Occipital lobe (tissue), 3 donors: ENCODE measurements around the gene CHCHD3. TPM values are rescaled to one million over a fixed set of nuclear protein-coding genes. Genes with fewer than 3 reads are reported as not detected.

Experiments used
- DNase-seq: peaks from one replicate; lab custom pipeline; 2025; lab: John Stamatoyannopoulos, UW
- small RNA-seq: library from RNA; depleted of rRNA; stranded (forward); fragments of <200 nt; gene quantifications from one replicate; pipeline ENCODE3, GENCODE V24; 2014
- total RNA-seq: library from RNA; depleted of rRNA; stranded (reverse); fragments of >200 nt; gene quantifications from one replicate; pipeline ENCODE4 v1.2.3, GENCODE V29; 2014

The CHCHD3 gene
- total RNA-seq, 1 donor from 2014 or later, result 55.1 TPM

DNA sequence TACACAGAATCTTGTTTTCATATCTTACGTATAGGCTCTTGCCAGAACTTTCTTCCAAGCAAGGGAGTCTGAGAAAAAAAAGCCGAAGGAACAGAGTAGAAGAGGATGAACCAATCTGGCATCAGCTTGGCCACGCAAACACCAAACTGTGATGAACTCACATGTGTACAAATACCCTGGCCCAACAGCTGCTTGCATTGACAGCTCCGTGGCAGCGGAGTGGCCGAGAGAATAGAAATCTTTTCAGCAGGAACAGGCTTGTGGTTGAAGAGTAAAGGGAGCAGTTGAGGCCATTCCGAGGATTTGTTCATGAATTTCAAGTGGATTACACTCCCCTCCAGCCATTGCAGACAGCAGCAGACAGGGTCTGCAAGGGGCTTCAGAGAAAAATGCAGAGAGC, 331.8 kb downstream of the CHCHD3 start:
- peak; percentile 50 for DNase-seq

- DNase-seq, result no peak
Observed at GRCh38 chr7:132745510-132745909, 336.4 kb downstream of the CHCHD3 start.

DNA sequence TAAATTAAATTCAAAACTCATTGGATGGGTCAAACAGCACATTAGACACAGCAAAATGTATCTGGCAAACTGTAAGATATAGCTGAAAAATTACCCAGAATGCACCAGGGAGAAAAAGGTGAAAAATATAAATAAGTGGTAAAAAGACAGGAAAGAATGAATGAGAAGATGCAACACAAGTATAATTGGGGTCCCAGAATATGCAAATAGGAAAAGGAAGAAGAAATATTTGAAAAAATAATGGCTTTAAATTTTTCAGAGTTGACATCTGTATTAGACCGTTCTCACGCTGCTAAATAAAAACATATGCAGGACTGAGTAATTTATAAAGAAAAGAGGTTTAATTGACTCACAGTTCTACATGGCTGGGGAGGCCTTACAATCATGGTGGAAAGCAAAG, 337.9 kb downstream of the CHCHD3 start:
- no peak for DNase-seq

DNA sequence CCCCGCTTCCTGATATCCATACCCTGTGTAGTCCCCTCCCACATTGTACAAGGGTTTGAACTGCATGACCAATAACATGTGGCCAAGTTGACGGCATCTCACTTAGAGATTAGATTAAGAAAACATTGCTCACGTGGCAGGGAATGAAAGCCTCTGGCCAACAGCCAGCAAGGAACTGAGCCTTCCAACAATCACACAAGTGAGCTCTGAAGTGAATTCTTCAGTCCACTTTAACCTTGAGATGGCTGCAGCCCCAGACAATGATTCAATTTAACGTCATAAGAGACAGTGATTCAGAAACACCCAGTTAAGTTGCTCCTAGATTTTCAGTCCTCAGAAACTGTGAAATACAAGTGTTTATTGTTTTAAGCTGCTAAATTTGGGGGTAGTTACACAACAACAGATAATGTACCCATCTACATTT, 339.7 kb downstream of the CHCHD3 start:
- no peak for DNase-seq

DNA sequence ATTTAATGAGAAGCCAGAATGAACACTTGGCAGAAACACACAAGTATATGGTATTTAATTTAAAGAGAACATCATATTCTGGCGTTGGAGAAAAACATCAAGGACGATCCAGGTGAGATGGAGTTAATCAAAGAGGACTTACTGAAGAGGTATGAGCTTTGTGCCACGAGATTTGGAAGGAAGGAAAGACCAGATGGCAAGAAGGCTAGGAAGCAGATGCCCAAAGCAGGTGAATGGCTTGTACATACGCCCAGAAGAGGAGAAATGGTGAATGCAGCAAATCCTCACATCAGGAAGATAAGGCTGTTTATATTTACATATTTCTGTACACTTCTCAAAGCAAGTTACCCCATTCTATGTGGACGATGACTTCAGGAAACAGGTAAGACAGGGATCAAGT, 341.7 kb downstream of the CHCHD3 start:
- DNase-seq, result no peak

DNA sequence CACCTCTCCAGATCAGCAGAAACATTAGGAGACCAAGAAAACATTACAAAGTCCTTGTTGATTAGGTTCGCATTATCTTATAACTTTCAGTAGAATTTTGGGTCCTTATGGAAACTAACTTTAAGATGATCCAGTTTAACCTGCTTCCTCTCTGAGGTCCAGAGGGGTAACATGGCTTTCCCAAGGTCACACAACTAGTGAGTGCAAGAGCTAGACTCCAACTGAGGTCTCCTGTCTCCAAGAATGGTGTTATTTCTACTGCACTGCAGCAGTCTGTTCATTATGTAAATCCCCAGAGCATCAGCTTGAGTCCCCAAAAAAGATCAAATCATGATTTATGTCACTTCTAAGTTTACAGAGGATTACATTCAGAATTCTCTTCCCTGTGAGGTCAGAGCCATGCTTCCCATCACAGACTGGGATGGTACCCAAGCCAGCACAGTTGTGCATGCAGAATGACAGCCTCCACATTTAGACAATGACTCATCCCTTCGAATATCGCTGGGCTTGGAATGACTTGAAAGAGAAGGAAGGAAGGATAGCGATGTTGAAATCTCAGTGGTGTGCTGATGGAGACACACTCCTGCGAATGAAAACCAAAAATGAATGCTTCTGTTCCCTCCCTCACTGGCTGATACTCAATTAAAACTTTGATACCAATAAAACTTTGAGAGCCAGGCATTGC, 342.5 kb downstream of the CHCHD3 start:
- peak; percentile 72 for DNase-seq

DNA sequence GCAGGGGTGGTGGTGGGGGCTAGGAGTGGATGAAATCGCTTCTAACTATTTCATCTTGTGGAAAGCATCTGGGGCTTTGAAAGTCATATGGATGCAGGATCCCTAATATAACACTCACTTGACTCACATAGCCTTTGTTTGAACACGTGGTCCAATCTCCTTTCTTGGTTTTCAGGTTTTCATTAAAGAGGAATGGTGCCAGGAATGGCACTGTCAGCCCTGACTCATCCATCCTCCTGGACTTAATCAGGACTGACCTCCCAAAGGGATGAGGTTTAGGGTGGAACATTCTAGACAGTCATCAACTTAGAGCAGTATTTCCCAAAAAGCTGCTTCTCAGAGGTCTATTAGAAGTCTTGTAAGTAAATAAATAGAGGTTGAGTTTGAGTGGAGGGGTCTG, 343.6 kb downstream of the CHCHD3 start:
- DNase-seq, result no peak

DNA sequence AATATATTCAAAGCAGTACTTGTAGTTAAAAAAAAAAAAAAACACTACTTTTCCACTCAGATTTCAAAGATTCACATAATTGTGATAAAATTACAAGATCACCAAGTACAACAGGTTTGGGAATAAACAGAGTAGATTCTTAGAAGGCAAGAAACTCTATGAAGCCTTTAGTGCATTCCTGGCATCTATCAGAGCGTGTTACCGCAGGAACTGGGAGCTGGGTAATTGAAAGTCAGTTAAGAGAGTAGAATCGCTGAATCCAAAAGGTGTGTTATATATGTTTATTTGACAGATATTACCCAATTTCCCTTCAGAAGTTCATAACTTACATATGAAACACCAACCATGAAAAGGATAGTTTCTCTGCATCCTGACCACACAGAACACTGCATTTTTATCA, 346.4 kb downstream of the CHCHD3 start:
- no peak for DNase-seq

Small RNA genes within 50 kb of the gene (small RNA-seq; reads per million reads assigned to genes)
- gene RF00218, result 1.1 reads per million, percentile 75 among the genes with 10 or more reads in this experiment
- gene RNU6-92P, result not detected

Other genes with a start within 250 kb of the CHCHD3 start
- gene EXOC4, start 171.0 kb upstream of the CHCHD3 start, total RNA-seq, result 341 TPM